ENCODE measurements around the gene GPAM. TPM values are rescaled to one million over a fixed set of nuclear protein-coding genes. Genes with fewer than 3 reads are reported as not detected.

Gene GPAM
- total and polyA plus RNA-seq, 2 of the 8 experiments (the other 6 are each of a cell fraction or from before 2014, with no cell fraction given) = 5.5 to 15.5 TPM

DNA sequence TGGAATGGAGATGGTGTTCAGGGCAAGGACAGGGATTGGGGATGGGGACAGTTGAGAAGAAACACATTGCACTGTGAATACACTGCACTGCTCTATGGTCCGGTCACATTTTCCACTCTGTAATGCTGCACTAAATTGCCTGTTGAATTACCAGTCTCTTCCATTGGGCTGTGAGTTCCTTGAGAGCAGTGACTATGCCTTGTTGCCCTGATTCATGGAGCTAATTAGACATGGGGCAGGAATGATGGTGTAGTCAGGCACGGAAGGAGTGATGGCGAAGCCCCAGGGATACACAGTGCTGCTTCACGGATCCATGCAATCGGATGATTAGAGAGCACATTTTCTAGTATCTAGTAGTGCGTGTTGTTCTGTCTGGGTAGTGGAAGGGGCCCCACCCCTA, 25.4 kb upstream of the GPAM start:
- Histone ChIP-seq H2BK20ac (ENCODE audit: low read length) (peak overlapping the region; percentile 8; the same call in 1 of the 2 replicates), H3K18ac (ENCODE audit: extremely low read depth, low read length) (no peak overlapping the region), H2BK15ac (ENCODE audit: low read length) (no peak overlapping the region), H3K23me2 (ENCODE audit: low read depth, low read length) (no peaks in the 10 kb centered on the region), H3K14ac (ENCODE audit: insufficient read length) (no peak overlapping the region), H2AK5ac (ENCODE audit: low read depth, low read length) (no peak overlapping the region), H3K27me3 (replicated peaks in 1 of 4; ENCODE audit: control insufficient read depth in 3 of 4, extremely low read depth in 1 of 4, insufficient read depth in 3 of 4, low read length in 3 of 4) (peaks cover 0 to 1% (median 0%) of the 10 kb centered on the region in 4 experiments; a peak in 1 of 7 replicates), H2BK5ac (ENCODE audit: low read depth, low read length) (no peak overlapping the region), H2BK120ac (replicated peaks; ENCODE audit: low read depth, low read length) (no peak overlapping the region), H3K4me1 (replicated peaks in 1 of 4; ENCODE audit: control insufficient read depth in 3 of 4, insufficient read depth in 4 of 4, low read length in 3 of 4) (peaks cover 0 to 3% (median 0%) of the 10 kb centered on the region in 4 experiments; a peak in 1 of 7 replicates), H2BK12ac (ENCODE audit: low read depth, low read length) (no peak overlapping the region), H3K36me3 (ENCODE audit: control insufficient read depth in 2 of 4, insufficient read depth in 4 of 4, low read length in 3 of 4) (no peaks in the 10 kb centered on the region), H3K79me2 (ENCODE audit: control insufficient read depth in 1 of 2, insufficient read depth in 2 of 2, low read length in 2 of 2) (no peaks in the 10 kb centered on the region), H3K79me1 (ENCODE audit: low read depth, low read length) (no peaks in the 10 kb centered on the region), H3K4me2 (ENCODE audit: insufficient read depth in 1 of 2, low read depth in 2 of 2, low read length in 2 of 2) (no peak overlapping the region), H3K27ac (ENCODE audit: low read depth, low read length) (no peak overlapping the region), H4K20me1 (replicated peaks in 1 of 2; ENCODE audit: control insufficient read depth in 1 of 2, insufficient read depth in 2 of 2, low read length in 2 of 2) (no peaks in the 10 kb centered on the region), H3K4me3 (ENCODE audit: extremely low read depth in 1 of 4, insufficient read depth in 2 of 4, low read depth in 3 of 4, low read length in 4 of 4) (no peak overlapping the region), H3K4ac (replicated peaks; ENCODE audit: insufficient read length, low read depth, low read length) (no peak overlapping the region), H3K9ac (replicated peaks in 1 of 4; ENCODE audit: extremely low read depth in 1 of 4, low read depth in 3 of 4, low read length in 3 of 4) (no peak overlapping the region), H4K8ac (ENCODE audit: extremely low read depth, insufficient read depth, low read length) (no peak overlapping the region), H4K5ac (ENCODE audit: insufficient read length, low read depth, low read length) (no peak overlapping the region), H3K23ac (ENCODE audit: insufficient read length) (no peak overlapping the region), H3K9me3 (ENCODE audit: insufficient read depth in 2 of 2, low read depth in 1 of 2, low read length in 1 of 2) (no peaks in the 10 kb centered on the region), H2AFZ (ENCODE audit: low read length) (no peak overlapping the region), H4K91ac (replicated peaks; ENCODE audit: insufficient read length, low read length) (no peak overlapping the region), H3K56ac (replicated peaks; ENCODE audit: insufficient read length, low read depth, low read length) (no peak overlapping the region)
- FAIRE-seq (no peak), DNase-seq (ENCODE audit: low read depth in 1 of 2, low spot score in 2 of 2) (no peak)
- 86% methylated on average over 6 of the region's 6 CpGs; no CpG with 5 or more reads in 1 of the 2 experiments for WGBS, 2 experiments (ENCODE audit: extremely low coverage in 1 of 2, insufficient coverage in 1 of 2, insufficient read length in 1 of 2, insufficient replicate concordance in 2 of 2, low coverage in 1 of 2, low lambda C conversion rate in 2 of 2, missing lambda C conversion rate in 1 of 2)
- ChIA-PET POLR2A (ENCODE audit: partially characterized antibody) (no interaction called here), CTCF (ENCODE audit: partially characterized antibody) (interaction anchor here (0.6 to 1.5 kb wide), 3 partner anchors 15 to 1092 kb away, joined by 3 to 6 read pairs (median 3); no protein-coding TSS in a partner anchor)
- no peak for TF ChIP-seq RNF2 (IDR thresholded peaks at IDR 0.05; ENCODE audit: borderline replicate concordance, low read depth, low read length, missing control alignments, poor library complexity, severe bottlenecking)
- no peak for TF ChIP-seq FOSL1 (IDR thresholded peaks at IDR 0.05; ENCODE audit: insufficient read depth, low read depth, low read length)
- no peak for TF ChIP-seq TAF7 (optimal IDR thresholded peaks at IDR 0.05; ENCODE audit: borderline replicate concordance, low read depth, low read length)
- no peak for TF ChIP-seq HDAC6 (IDR thresholded peaks at IDR 0.05; ENCODE audit: low read depth, low read length)
- TF ChIP-seq, protein P1, sequence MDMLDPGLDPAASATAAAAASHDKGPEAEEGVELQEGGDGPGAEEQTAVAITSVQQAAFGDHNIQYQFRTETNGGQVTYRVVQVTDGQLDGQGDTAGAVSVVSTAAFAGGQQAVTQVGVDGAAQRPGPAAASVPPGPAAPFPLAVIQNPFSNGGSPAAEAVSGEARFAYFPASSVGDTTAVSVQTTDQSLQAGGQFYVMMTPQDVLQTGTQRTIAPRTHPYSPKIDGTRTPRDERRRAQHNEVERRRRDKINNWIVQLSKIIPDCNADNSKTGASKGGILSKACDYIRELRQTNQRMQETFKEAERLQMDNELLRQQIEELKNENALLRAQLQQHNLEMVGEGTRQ (IDR thresholded peaks at IDR 0.05; ENCODE audit: low read length) = no peak
- no peak for TF ChIP-seq TAF1 (IDR thresholded peaks at IDR 0.05; ENCODE audit: low read depth, low read length)
- TF ChIP-seq CTBP2 (IDR thresholded peaks at IDR 0.05; ENCODE audit: borderline replicate concordance, insufficient read depth, insufficient read length, low read length) = no peak
- no peak for TF ChIP-seq SP2 (IDR thresholded peaks at IDR 0.05; ENCODE audit: low read length)
- TF ChIP-seq NRF1 (IDR thresholded peaks at IDR 0.05; ENCODE audit: low read depth, low read length) = no peak
- TF ChIP-seq KDM4A (IDR thresholded peaks at IDR 0.05; ENCODE audit: low read depth, low read length, severe bottlenecking) = no peak
- no peak for TF ChIP-seq RAD21 (IDR thresholded peaks at IDR 0.05 in 1 of 2, conservative IDR thresholded peaks at IDR 0.05 in 1 of 2; ENCODE audit: low read depth in 2 of 2, low read length in 2 of 2)
- TF ChIP-seq EP300 (IDR thresholded peaks at IDR 0.05; ENCODE audit: borderline replicate concordance in 1 of 2, low read depth in 2 of 2, low read length in 2 of 2) = no peak

Measured in H1 (cell line).